H9 (cell line): ENCODE data around the gene KIF26B. TPM values are rescaled to one million over a fixed set of nuclear protein-coding genes. Genes with fewer than 3 reads are reported as not detected.

ENCODE experiments used
- DNase-seq: peaks from one replicate; pipeline ENCODE4 v3.0.0-alpha.2; 2017
- H2AFZ ChIP-seq: one replicate; pipeline ENCODE4 v1.6.1; 2013; ENCODE audit warnings: mild to moderate bottlenecking, low read length, control low read depth, moderate library complexity
- H2AK5ac ChIP-seq: 2 replicates; pipeline ENCODE4 v1.6.1; 2013; ENCODE audit warnings: low read length, control low read depth, mixed read lengths; ENCODE audit not compliant: insufficient read length
- H2BK120ac ChIP-seq: one replicate; pipeline ENCODE4 v1.6.1; 2013; ENCODE audit warnings: low read depth, mild to moderate bottlenecking, low read length, control low read depth, inconsistent platforms; ENCODE audit not compliant: poor library complexity, severe bottlenecking
- H2BK12ac ChIP-seq: 2 replicates; pipeline ENCODE4 v1.6.1; 2013; ENCODE audit warnings: low read length, control low read depth, mixed read lengths, low read depth; ENCODE audit not compliant: insufficient read length
- H2BK15ac ChIP-seq: 2 replicates; pipeline ENCODE4 v1.6.1; 2013; ENCODE audit warnings: low read depth, low read length, control low read depth
- H2BK20ac ChIP-seq: one replicate; pipeline ENCODE4 v1.6.1; 2013; ENCODE audit warnings: low read depth, mild to moderate bottlenecking, low read length, control low read depth, inconsistent platforms; ENCODE audit not compliant: poor library complexity, severe bottlenecking
- H2BK5ac ChIP-seq: 2 replicates; pipeline ENCODE4 v1.6.1; 2013; ENCODE audit warnings: low read length, control low read depth, mixed read lengths; ENCODE audit not compliant: insufficient read length
- H3K14ac ChIP-seq: 2 replicates; pipeline ENCODE4 v1.6.1; 2013; ENCODE audit warnings: low read length, control low read depth; ENCODE audit not compliant: insufficient read depth
- H3K18ac ChIP-seq: 2 replicates; pipeline ENCODE4 v1.6.1; 2013; ENCODE audit warnings: low read depth, mild to moderate bottlenecking, mixed read lengths, low read length, control low read depth; ENCODE audit not compliant: insufficient read length
- H3K23ac ChIP-seq: 2 replicates; pipeline ENCODE4 v1.6.1; 2013; ENCODE audit warnings: low read length, control low read depth, mixed read lengths, low read depth; ENCODE audit not compliant: insufficient read length
- H3K23me2 ChIP-seq: 2 replicates; pipeline ENCODE4 v1.6.1; 2013; ENCODE audit warnings: low read depth, mild to moderate bottlenecking, mixed read lengths, low read length, control low read depth; ENCODE audit not compliant: insufficient read length, poor library complexity, severe bottlenecking
- H3K27ac ChIP-seq: 2 replicates; pipeline ENCODE4 v1.5.1; 2013; ENCODE audit warnings: low read length, control low read depth, mixed read lengths, low read depth; ENCODE audit not compliant: insufficient read length
- H3K27me3 ChIP-seq: 2 replicates; pipeline ENCODE4 v1.6.1; 2013; ENCODE audit warnings: low read length, control low read depth, inconsistent platforms; ENCODE audit not compliant: insufficient read depth
- H3K4ac ChIP-seq: 2 replicates; pipeline ENCODE4 v1.6.1; 2013; ENCODE audit warnings: low read depth, mild to moderate bottlenecking, control low read depth, inconsistent platforms, low read length, moderate library complexity
- H3K4me1 ChIP-seq: 2 replicates; pipeline ENCODE4 v1.6.1; 2013; ENCODE audit warnings: low read length, control low read depth, inconsistent platforms; ENCODE audit not compliant: insufficient read depth
- H3K4me2 ChIP-seq: 2 replicates; pipeline ENCODE4 v1.6.1; 2013; ENCODE audit warnings: low read length, control low read depth, mixed read lengths; ENCODE audit not compliant: insufficient read length, insufficient read depth
- H3K56ac ChIP-seq: 2 replicates; pipeline ENCODE4 v1.6.1; 2013; ENCODE audit warnings: low read depth, mild to moderate bottlenecking, mixed read lengths, low read length, control low read depth; ENCODE audit not compliant: insufficient read length
- H3K79me1 ChIP-seq: 2 replicates; pipeline ENCODE4 v1.6.1; 2013; ENCODE audit warnings: low read depth, mild to moderate bottlenecking, moderate library complexity, low read length, control low read depth, inconsistent platforms; ENCODE audit not compliant: insufficient read depth, poor library complexity, severe bottlenecking
- H3K79me2 ChIP-seq: 2 replicates; pipeline ENCODE4 v1.6.1; 2013; ENCODE audit warnings: low read length, control low read depth, inconsistent platforms; ENCODE audit not compliant: insufficient read depth
- H3K9ac ChIP-seq: 2 replicates; pipeline ENCODE4 v1.6.1; 2013; ENCODE audit warnings: low read length, control low read depth, mixed read lengths; ENCODE audit not compliant: insufficient read length; ENCODE audit errors: extremely low read depth
- H3K9me3 ChIP-seq: one replicate; pipeline ENCODE4 v1.6.1; 2013; ENCODE audit warnings: low read depth, low read length, inconsistent platforms; ENCODE audit not compliant: control insufficient read depth
- H3T11ph ChIP-seq: one replicate; pipeline ENCODE4 v1.6.1; 2013; ENCODE audit warnings: mild to moderate bottlenecking, low read length, control low read depth, inconsistent platforms
- H4K20me1 ChIP-seq: one replicate; pipeline ENCODE4 v1.6.1; 2013; ENCODE audit not compliant: control insufficient read depth, insufficient read length, insufficient read depth
- H4K5ac ChIP-seq: 2 replicates; pipeline ENCODE4 v1.6.1; 2013; ENCODE audit warnings: low read depth, mild to moderate bottlenecking, mixed read lengths, low read length, control low read depth; ENCODE audit not compliant: insufficient read length
- H4K8ac ChIP-seq: replicated peaks from 2 replicates; pipeline ENCODE4 v1.6.1; 2013; ENCODE audit warnings: low read length, control low read depth, mixed read lengths, low read depth; ENCODE audit not compliant: insufficient read length
- H4K91ac ChIP-seq: 2 replicates; pipeline ENCODE4 v1.6.1; 2013; ENCODE audit warnings: low read depth, mild to moderate bottlenecking, moderate library complexity, mixed read lengths, low read length, control low read depth; ENCODE audit not compliant: insufficient read length
- H3K27ac Mint-ChIP-seq, 3 experiments: 2 replicates in 2 of 3; 3 replicates in 1 of 3; pipeline ENCODE4 v1.8.0; 2020 to 2021; ENCODE audit warnings: mixed read lengths in 3 of 3, mild to moderate bottlenecking in 1 of 3, moderate library complexity in 1 of 3
- H3K27me3 Mint-ChIP-seq: 2 replicates; pipeline ENCODE4 v1.8.0; 2021; ENCODE audit warnings: low read depth, mild to moderate bottlenecking, moderate library complexity, mixed read lengths
- H3K36me3 Mint-ChIP-seq, 3 experiments: 2 replicates in 2 of 3; 3 replicates in 1 of 3; pipeline ENCODE4 v1.8.0; 2020 to 2021; ENCODE audit warnings: low read depth in 3 of 3, mixed read lengths in 3 of 3; ENCODE audit not compliant: insufficient read depth in 1 of 3
- H3K4me1 Mint-ChIP-seq, 2 experiments: 2 replicates each; pipeline ENCODE4 v1.8.0; 2020; ENCODE audit warnings: mixed read lengths in 2 of 2
- H3K4me3 Mint-ChIP-seq, 2 experiments: 2 replicates in 1 of 2; 3 replicates in 1 of 2; pipeline ENCODE4 v1.8.0; 2020 to 2021; ENCODE audit warnings: mild to moderate bottlenecking in 2 of 2, mixed read lengths in 2 of 2, moderate library complexity in 1 of 2
- H3K9me3 Mint-ChIP-seq, 2 experiments: 2 replicates in 1 of 2; 3 replicates in 1 of 2; pipeline ENCODE4 v1.8.0; 2020; ENCODE audit warnings: mild to moderate bottlenecking in 2 of 2, mixed read lengths in 2 of 2, moderate library complexity in 1 of 2
- WGBS: extraction: QIAGEN DNeasy Blood & Tissue Kit; methylation state at CpG from one replicate; pipeline ENCODE4 v1.1.7; 2013; ENCODE audit warnings: missing lambda C conversion rate, low lambda C conversion rate, mixed read lengths; ENCODE audit not compliant: insufficient read length; ENCODE audit errors: extremely low coverage; 5-methylcytosine and 5-hydroxymethylcytosine counted together
- total RNA-seq: library from RNA; stranded (reverse); gene quantifications from 2 replicates; pipeline ENCODE4 v1.2.1, GENCODE V29; 2021
- TF ChIP-seq, protein P1 (sequence below): fragments of 200-600 bp; sonication (generic); conservative IDR thresholded peaks from 3 replicates; pipeline ENCODE4 v1.8.0; 2021; ENCODE audit warnings: antibody characterized with exemption, mild to moderate bottlenecking

Gene KIF26B
- total RNA-seq, 1 experiment from 2014 or later = 0.13 TPM

DNA sequence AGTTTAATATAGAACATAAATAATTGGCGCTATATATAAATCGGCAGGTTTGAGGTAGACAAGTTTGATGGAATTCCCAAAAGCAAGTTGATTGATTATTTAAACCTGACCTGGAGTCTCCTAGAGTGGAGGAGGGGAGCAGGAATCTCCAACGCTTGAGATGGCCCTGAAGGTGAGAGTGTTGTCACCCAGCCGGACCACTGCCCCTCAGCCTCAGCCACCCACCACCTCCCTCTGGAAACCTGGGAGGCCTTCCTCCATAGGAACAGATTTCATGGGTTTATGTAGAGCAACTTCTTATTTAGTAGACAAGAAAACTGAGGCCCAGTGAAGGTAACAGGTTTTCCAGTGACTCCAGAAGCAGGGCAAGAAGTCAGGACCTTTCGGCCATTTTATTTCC, 389.5 kb downstream of the KIF26B start:
- H3K56ac ChIP-seq = no peak overlapping the region
- H3K23me2 ChIP-seq = no peaks in the 10 kb centered on the region
- H3K23ac ChIP-seq = no peak overlapping the region
- no peak overlapping the region for H2AFZ ChIP-seq
- peaks cover 3% of the 10 kb centered on the region for H3K27me3 Mint-ChIP-seq
- H3K18ac ChIP-seq = no peak overlapping the region
- no peak overlapping the region for H3K4me2 ChIP-seq
- H3K27me3 ChIP-seq = no peaks in the 10 kb centered on the region
- no peak overlapping the region for H3K14ac ChIP-seq
- no peak overlapping the region for H3K27ac ChIP-seq
- H2BK20ac ChIP-seq = no peak overlapping the region
- H3T11ph ChIP-seq = no peak overlapping the region
- no CpG with 5 or more reads among the region's 5 CpGs for WGBS
- H3K9me3 Mint-ChIP-seq = no peaks in the 10 kb centered on the region
- H3K9ac ChIP-seq = no peak overlapping the region
- H2BK5ac ChIP-seq = no peak overlapping the region
- no peaks in the 10 kb centered on the region; the same call in 1 of the 2 replicates for H3K4me1 ChIP-seq
- H3K4ac ChIP-seq = no peak overlapping the region
- TF ChIP-seq, protein P1, sequence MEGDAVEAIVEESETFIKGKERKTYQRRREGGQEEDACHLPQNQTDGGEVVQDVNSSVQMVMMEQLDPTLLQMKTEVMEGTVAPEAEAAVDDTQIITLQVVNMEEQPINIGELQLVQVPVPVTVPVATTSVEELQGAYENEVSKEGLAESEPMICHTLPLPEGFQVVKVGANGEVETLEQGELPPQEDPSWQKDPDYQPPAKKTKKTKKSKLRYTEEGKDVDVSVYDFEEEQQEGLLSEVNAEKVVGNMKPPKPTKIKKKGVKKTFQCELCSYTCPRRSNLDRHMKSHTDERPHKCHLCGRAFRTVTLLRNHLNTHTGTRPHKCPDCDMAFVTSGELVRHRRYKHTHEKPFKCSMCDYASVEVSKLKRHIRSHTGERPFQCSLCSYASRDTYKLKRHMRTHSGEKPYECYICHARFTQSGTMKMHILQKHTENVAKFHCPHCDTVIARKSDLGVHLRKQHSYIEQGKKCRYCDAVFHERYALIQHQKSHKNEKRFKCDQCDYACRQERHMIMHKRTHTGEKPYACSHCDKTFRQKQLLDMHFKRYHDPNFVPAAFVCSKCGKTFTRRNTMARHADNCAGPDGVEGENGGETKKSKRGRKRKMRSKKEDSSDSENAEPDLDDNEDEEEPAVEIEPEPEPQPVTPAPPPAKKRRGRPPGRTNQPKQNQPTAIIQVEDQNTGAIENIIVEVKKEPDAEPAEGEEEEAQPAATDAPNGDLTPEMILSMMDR = no peak
- no peak overlapping the region for H4K91ac ChIP-seq
- no peak overlapping the region for H4K8ac ChIP-seq
- H3K79me1 ChIP-seq = no peaks in the 10 kb centered on the region
- H3K4me3 Mint-ChIP-seq = no peak overlapping the region
- H3K36me3 Mint-ChIP-seq = no peaks in the 10 kb centered on the region
- H2BK12ac ChIP-seq = no peak overlapping the region
- H3K27ac Mint-ChIP-seq = no peak overlapping the region
- no peak overlapping the region for H2BK120ac ChIP-seq
- no peak overlapping the region for H4K5ac ChIP-seq
- no peaks in the 10 kb centered on the region for H3K9me3 ChIP-seq
- peaks cover 9 to 16% of the 10 kb centered on the region in 2 experiments for H3K4me1 Mint-ChIP-seq
- H4K20me1 ChIP-seq = no peaks in the 10 kb centered on the region
- no peaks in the 10 kb centered on the region for H3K79me2 ChIP-seq
- no peak overlapping the region for H2AK5ac ChIP-seq
- no peak for DNase-seq
- no peak overlapping the region for H2BK15ac ChIP-seq
